Lower leg skin (tissue), 4 donors: Measurements from ENCODE around the gene ATP9B. TPM values are rescaled to one million over a fixed set of nuclear protein-coding genes. Genes with fewer than 3 reads are reported as not detected.

Source experiments
- DNase-seq, 2 donors: peaks; one replicate each; pipeline ENCODE4 v3.0.0-alpha.2; 2019; ENCODE audit warnings: low spot score in 2 of 2
- H3K4me3 ChIP-seq: fragments of 200-600 bp; sonication (generic); 2 replicates; pipeline ENCODE4 v1.5.1; 2017; ENCODE audit warnings: mild to moderate bottlenecking, low read depth; ENCODE audit not compliant: poor library complexity, severe bottlenecking
- CTCF ChIP-seq, 3 donors: fragments of 450-650 bp; IDR thresholded peaks; one replicate each; pipeline ENCODE4 v1.5.1; 2016; ENCODE audit warnings: antibody characterized with exemption in 3 of 3, mild to moderate bottlenecking in 3 of 3, moderate library complexity in 2 of 3
- POLR2A ChIP-seq, 2 donors: fragments of 450-650 bp; IDR thresholded peaks; one replicate each; pipeline ENCODE4 v1.6.1; 2016 to 2017; ENCODE audit warnings: antibody characterized with exemption in 2 of 2, mild to moderate bottlenecking in 1 of 2, moderate library complexity in 1 of 2
- WGBS, 2 donors: methylation state at CpG; one replicate each; pipeline ENCODE4 v1.1.5; 2018; 5-methylcytosine and 5-hydroxymethylcytosine counted together
- intact Hi-C: fragments of 100-400 bp; cut with DNase I; formaldehyde crosslinking; loops from one replicate; pipeline ENCODE4 v1.15.0; 2023; ENCODE audit warnings: low total_unique reads
- total RNA-seq, 4 donors: library from RNA; depleted of rRNA; stranded (reverse); fragments of >200 nt; gene quantifications; one replicate each; pipeline ENCODE4 v1.1.0, GENCODE V29; 2016

Gene ATP9B
- total RNA-seq, 4 donors from 2014 or later: 19.9 to 39.9 (median 26.0) TPM

- 89 to 93% methylated on average over 5 of the region's 5 CpGs for WGBS, 2 donors
- intact Hi-C loops: no loop called here
- TF ChIP-seq POLR2A (IDR thresholded peaks at IDR 0.05) (no peak), CTCF (IDR thresholded peaks at IDR 0.05) (no peak)
Observed at GRCh38 chr18:79043288-79043687, 25.9 kb upstream of the ATP9B start.

GRCh38 chr18:79046522-79046921 is 22.7 kb upstream of the ATP9B start:
- WGBS, 2 donors: 71 to 77% methylated on average over 14 of the region's 14 CpGs
- no peak overlapping the region for H3K4me3 ChIP-seq
- intact Hi-C loops: no loop called here
- DNase-seq: no peak
- TF ChIP-seq CTCF (IDR thresholded peaks at IDR 0.05): no peak
- no peak for TF ChIP-seq POLR2A (IDR thresholded peaks at IDR 0.05)

More at GRCh38 chr18:79043288-79043687, 25.9 kb upstream of the ATP9B start:
- no peak for DNase-seq
- no peak overlapping the region for H3K4me3 ChIP-seq

GRCh38 chr18:79047556-79048244 is 21.5 kb upstream of the ATP9B start:
- TF ChIP-seq CTCF (IDR thresholded peaks at IDR 0.05): no peak
- no peak for TF ChIP-seq POLR2A (IDR thresholded peaks at IDR 0.05)
- 88 to 90% methylated on average over 36 of the region's 36 CpGs for WGBS, 2 donors
- intact Hi-C loops: no loop called here
- no peak overlapping the region for H3K4me3 ChIP-seq
- DNase-seq: no peak

- intact Hi-C loops: no loop called here
- no peak for TF ChIP-seq CTCF (IDR thresholded peaks at IDR 0.05)
- no peak for TF ChIP-seq POLR2A (IDR thresholded peaks at IDR 0.05)
- no peak for DNase-seq
- 92 to 96% methylated on average over 8 of the region's 8 CpGs for WGBS, 2 donors
- H3K4me3 ChIP-seq: no peak overlapping the region
Observed at GRCh38 chr18:79048245-79048632, 21.0 kb upstream of the ATP9B start.

GRCh38 chr18:79049506-79049905 is 19.7 kb upstream of the ATP9B start:
- WGBS, 2 donors: 68 to 88% methylated on average over 3 of the region's 3 CpGs
- DNase-seq: no peak
- TF ChIP-seq POLR2A (IDR thresholded peaks at IDR 0.05) (no peak), CTCF (IDR thresholded peaks at IDR 0.05) (no peak)
- intact Hi-C loops: no loop called here
- H3K4me3 ChIP-seq: no peak overlapping the region

GRCh38 chr18:79050005-79050404 is 19.2 kb upstream of the ATP9B start:
- TF ChIP-seq POLR2A (IDR thresholded peaks at IDR 0.05): no peak
- TF ChIP-seq CTCF (IDR thresholded peaks at IDR 0.05): no peak
- intact Hi-C loops: no loop called here
- no peak overlapping the region for H3K4me3 ChIP-seq
- 85 to 89% methylated on average over 5 of the region's 5 CpGs for WGBS, 2 donors
- no peak for DNase-seq
